Vagina (tissue), 2 donors: ENCODE results near the gene NFASC. TPM values are rescaled to one million over a fixed set of nuclear protein-coding genes. Genes with fewer than 3 reads are reported as not detected.

ENCODE experiments used
- DNase-seq, 2 donors: peaks; one replicate each; pipeline ENCODE4 v3.0.0-alpha.2; 2017; ENCODE audit errors: extremely low spot score in 2 of 2
- H3K27ac ChIP-seq: fragments of 200-600 bp; sonication (generic); one replicate; pipeline ENCODE4 v1.5.1; 2019
- H3K27me3 ChIP-seq: fragments of 200-600 bp; sonication (generic); one replicate; pipeline ENCODE4 v1.5.1; 2019
- H3K36me3 ChIP-seq, 2 donors: fragments of 200-600 bp; sonication (generic); one replicate each; pipeline ENCODE4 v1.5.1; 2017 to 2019
- H3K4me1 ChIP-seq: fragments of 200-600 bp; sonication (generic); one replicate; pipeline ENCODE4 v1.5.1; 2019
- H3K4me3 ChIP-seq, 2 donors: fragments of 200-600 bp; sonication (generic); 1 replicate in 1 of 2; 2 replicates in 1 of 2; pipeline ENCODE4 v1.5.1; 2016 to 2019
- H3K9me3 ChIP-seq: fragments of 200-600 bp; sonication (generic); one replicate; pipeline ENCODE4 v1.5.1; 2019
- POLR2A ChIP-seq, 2 donors: fragments of 450-650 bp; IDR thresholded peaks; one replicate each; pipeline ENCODE4 v1.6.1; 2017; ENCODE audit warnings: antibody characterized with exemption in 2 of 2, mild to moderate bottlenecking in 2 of 2, moderate library complexity in 2 of 2
- POLR2AphosphoS5 ChIP-seq, 2 donors: sonication (generic); formaldehyde crosslinking; IDR thresholded peaks; one replicate each; pipeline ENCODE4 v1.9.0; 2017; ENCODE audit warnings: antibody characterized with exemption in 2 of 2, mild to moderate bottlenecking in 2 of 2, low read depth in 1 of 2; ENCODE audit not compliant: insufficient read depth in 1 of 2
- intact Hi-C: fragments of 100-400 bp; cut with DNase I; formaldehyde crosslinking; loops from one replicate; pipeline ENCODE4 v1.15.1; 2023
- total RNA-seq: library from RNA; depleted of rRNA; stranded (reverse); fragments of >200 nt; gene quantifications from one replicate; pipeline ENCODE4 v1.2.3, GENCODE V29; 2016
- TF ChIP-seq, protein P1 (sequence below), 3 experiments: fragments of 450-650 bp in 2 of 3; fragments of 200-600 bp in 1 of 3; sonication (generic) in 1 of 3; IDR thresholded peaks; one replicate each; pipeline ENCODE4 v1.5.1; 2017 to 2019; ENCODE audit warnings: antibody characterized with exemption in 3 of 3, mild to moderate bottlenecking in 2 of 3, moderate library complexity in 2 of 3

The NFASC gene
- total RNA-seq, 1 donor from 2014 or later: 23.3 TPM

DNA sequence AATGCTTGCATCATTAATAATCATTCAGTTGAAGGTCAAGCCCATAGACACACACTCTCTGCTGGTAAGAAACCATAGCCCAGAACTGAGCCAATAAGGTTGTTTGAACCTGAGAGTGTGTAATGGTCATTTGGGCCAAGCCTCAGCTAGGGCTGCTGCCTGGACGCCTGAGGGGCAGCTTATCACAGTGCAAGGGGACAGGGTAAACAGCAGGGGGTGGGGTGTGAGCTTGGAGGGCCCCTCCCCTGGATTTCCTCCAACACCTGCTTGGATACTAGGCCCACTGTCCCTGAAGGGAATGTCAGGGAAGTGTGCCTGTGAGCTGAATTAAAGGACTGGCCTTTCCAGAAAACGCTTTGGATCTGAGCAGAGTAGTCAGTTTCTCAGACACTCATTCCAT, 147.7 kb downstream of the NFASC start:
- no peak overlapping the region for H3K4me3 ChIP-seq
- intact Hi-C loops: no loop called here
- H3K27me3 ChIP-seq: no peaks in the 10 kb centered on the region
- H3K36me3 ChIP-seq: no peaks in the 10 kb centered on the region
- no peak overlapping the region for H3K27ac ChIP-seq
- H3K9me3 ChIP-seq: no peaks in the 10 kb centered on the region
- DNase-seq: no peak
- TF ChIP-seq POLR2AphosphoS5 (IDR thresholded peaks at IDR 0.05; ENCODE audit: insufficient read depth in 1 of 2, low read depth in 1 of 2) (no peak), POLR2A (IDR thresholded peaks at IDR 0.05) (no peak)
- TF ChIP-seq, protein P1, sequence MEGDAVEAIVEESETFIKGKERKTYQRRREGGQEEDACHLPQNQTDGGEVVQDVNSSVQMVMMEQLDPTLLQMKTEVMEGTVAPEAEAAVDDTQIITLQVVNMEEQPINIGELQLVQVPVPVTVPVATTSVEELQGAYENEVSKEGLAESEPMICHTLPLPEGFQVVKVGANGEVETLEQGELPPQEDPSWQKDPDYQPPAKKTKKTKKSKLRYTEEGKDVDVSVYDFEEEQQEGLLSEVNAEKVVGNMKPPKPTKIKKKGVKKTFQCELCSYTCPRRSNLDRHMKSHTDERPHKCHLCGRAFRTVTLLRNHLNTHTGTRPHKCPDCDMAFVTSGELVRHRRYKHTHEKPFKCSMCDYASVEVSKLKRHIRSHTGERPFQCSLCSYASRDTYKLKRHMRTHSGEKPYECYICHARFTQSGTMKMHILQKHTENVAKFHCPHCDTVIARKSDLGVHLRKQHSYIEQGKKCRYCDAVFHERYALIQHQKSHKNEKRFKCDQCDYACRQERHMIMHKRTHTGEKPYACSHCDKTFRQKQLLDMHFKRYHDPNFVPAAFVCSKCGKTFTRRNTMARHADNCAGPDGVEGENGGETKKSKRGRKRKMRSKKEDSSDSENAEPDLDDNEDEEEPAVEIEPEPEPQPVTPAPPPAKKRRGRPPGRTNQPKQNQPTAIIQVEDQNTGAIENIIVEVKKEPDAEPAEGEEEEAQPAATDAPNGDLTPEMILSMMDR (IDR thresholded peaks at IDR 0.05): no peak
- peaks cover 12% of the 10 kb centered on the region for H3K4me1 ChIP-seq

DNA sequence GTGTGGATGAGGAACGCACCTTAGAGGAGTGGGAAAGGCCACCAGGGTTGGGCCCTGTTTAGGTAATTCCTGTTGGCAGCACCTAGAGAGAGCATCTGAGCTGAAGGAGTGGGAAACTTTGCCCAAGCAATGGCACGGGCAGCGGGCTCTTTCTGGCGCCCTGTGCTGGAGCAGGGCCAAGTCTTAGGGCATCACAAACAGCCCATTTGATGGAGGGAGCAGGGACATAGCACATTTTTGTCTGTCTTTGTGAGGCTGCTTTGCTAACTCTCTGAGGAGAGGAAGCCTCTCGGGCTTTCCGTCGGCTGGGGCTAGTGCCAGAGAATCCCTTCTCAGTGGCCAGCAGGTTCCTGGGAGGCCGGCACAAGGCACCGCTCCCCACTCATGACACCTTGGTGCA, 149.8 kb downstream of the NFASC start:
- Histone ChIP-seq H3K27me3 (no peaks in the 10 kb centered on the region), H3K4me1 (no peaks in the 10 kb centered on the region), H3K27ac (no peak overlapping the region), H3K36me3 (no peaks in the 10 kb centered on the region), H3K4me3 (no peak overlapping the region), H3K9me3 (no peaks in the 10 kb centered on the region)
- DNase-seq: no peak
- TF ChIP-seq, protein P1 (IDR thresholded peaks at IDR 0.05): no peak
- no peak for TF ChIP-seq POLR2AphosphoS5 (IDR thresholded peaks at IDR 0.05; ENCODE audit: insufficient read depth in 1 of 2, low read depth in 1 of 2)
- no peak for TF ChIP-seq POLR2A (IDR thresholded peaks at IDR 0.05)
- intact Hi-C loops: no loop called here

DNA sequence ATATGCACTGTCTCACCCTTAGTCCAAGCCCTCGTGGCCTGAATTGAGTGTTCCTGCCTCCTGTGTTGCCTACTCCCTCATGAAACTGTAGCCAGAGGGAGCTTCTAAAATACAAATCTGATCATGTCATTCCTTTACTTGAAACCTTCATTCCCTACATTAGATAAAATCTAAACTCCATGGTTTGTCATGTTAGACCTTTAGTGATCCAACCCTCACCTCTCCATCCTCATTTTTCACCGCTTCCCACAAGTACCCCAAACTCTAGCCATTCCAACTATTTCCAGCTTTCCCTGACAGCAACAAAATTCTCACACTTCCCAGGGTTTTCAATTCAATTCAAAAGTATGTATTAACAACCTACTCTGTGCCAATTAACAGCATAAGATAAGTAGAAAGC, 154.0 kb downstream of the NFASC start:
- no peaks in the 10 kb centered on the region for H3K4me1 ChIP-seq
- H3K9me3 ChIP-seq: no peaks in the 10 kb centered on the region
- H3K36me3 ChIP-seq: no peaks in the 10 kb centered on the region
- H3K27ac ChIP-seq: no peak overlapping the region
- TF ChIP-seq, protein P1 (IDR thresholded peaks at IDR 0.05): no peak
- TF ChIP-seq POLR2AphosphoS5 (IDR thresholded peaks at IDR 0.05; ENCODE audit: insufficient read depth in 1 of 2, low read depth in 1 of 2): no peak
- no peak for TF ChIP-seq POLR2A (IDR thresholded peaks at IDR 0.05)
- no peak overlapping the region for H3K4me3 ChIP-seq
- intact Hi-C loops: no loop called here
- no peak for DNase-seq
- H3K27me3 ChIP-seq: no peaks in the 10 kb centered on the region

GRCh38 chr1:205025239-205025638, 154.6 kb downstream of the NFASC start:
- intact Hi-C loops: no loop called here
- Histone ChIP-seq H3K4me1 (no peaks in the 10 kb centered on the region), H3K9me3 (no peaks in the 10 kb centered on the region), H3K27me3 (no peaks in the 10 kb centered on the region), H3K4me3 (no peak overlapping the region), H3K27ac (no peak overlapping the region), H3K36me3 (no peaks in the 10 kb centered on the region)
- no peak for DNase-seq
- TF ChIP-seq POLR2A (IDR thresholded peaks at IDR 0.05): no peak
- TF ChIP-seq POLR2AphosphoS5 (IDR thresholded peaks at IDR 0.05; ENCODE audit: insufficient read depth in 1 of 2, low read depth in 1 of 2): no peak
- TF ChIP-seq, protein P1 (IDR thresholded peaks at IDR 0.05): no peak

DNA sequence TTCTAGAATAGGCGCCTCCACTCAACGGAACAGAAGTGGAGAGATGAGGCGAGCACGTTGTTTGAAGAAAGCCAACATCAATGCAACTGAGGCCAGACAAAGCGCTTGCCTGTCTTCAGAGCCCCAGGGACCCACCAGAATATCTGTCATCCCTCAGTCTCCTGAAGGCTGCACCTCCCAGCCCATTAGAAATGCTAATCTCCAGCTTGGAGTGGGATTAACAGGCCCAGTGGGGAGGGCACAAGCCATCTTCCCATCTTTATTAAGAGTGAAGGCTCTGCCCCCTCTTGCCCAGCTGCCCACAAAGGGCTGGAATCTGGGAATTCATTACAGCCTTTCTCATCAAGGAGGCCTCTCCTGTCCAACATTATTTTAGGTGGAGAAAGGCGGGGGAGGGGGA, 155.5 kb downstream of the NFASC start:
- Histone ChIP-seq H3K36me3 (no peaks in the 10 kb centered on the region), H3K9me3 (no peaks in the 10 kb centered on the region), H3K4me1 (no peaks in the 10 kb centered on the region), H3K27me3 (no peaks in the 10 kb centered on the region), H3K4me3 (no peak overlapping the region), H3K27ac (no peak overlapping the region)
- TF ChIP-seq, protein P1 (IDR thresholded peaks at IDR 0.05): no peak
- TF ChIP-seq POLR2AphosphoS5 (IDR thresholded peaks at IDR 0.05; ENCODE audit: insufficient read depth in 1 of 2, low read depth in 1 of 2): no peak
- TF ChIP-seq POLR2A (IDR thresholded peaks at IDR 0.05): no peak
- DNase-seq: no peak
- intact Hi-C loops: no loop called here
